GM12878 (cell line): ENCODE data around the gene ABCF1. TPM values are rescaled to one million over a fixed set of nuclear protein-coding genes. Genes with fewer than 3 reads are reported as not detected.

Experiments used
- BMI1 ChIP-seq: fragments of 450-650 bp; IDR thresholded peaks from 2 replicates; pipeline ENCODE4 v1.6.1; 2016; ENCODE audit warnings: mild to moderate bottlenecking, moderate library complexity, borderline replicate concordance
- BRCA1 ChIP-seq: IDR thresholded peaks from 2 replicates; pipeline ENCODE4 v1.6.1; 2011; ENCODE audit warnings: low read depth, low read length, improper control_type of control experiment
- CHD4 ChIP-seq: fragments of 200-600 bp; sonication (generic); IDR thresholded peaks from 2 replicates; pipeline ENCODE4 v1.6.1; 2016; ENCODE audit warnings: mild to moderate bottlenecking
- EP300 ChIP-seq, 2 experiments: fragments of 150-350 bp in 1 of 2; IDR thresholded peaks; 2 replicates each; pipeline ENCODE4 v1.6.1; 2011 to 2012; ENCODE audit warnings: low read depth in 2 of 2, low read length in 2 of 2, borderline replicate concordance in 1 of 2, improper control_type of control experiment in 1 of 2, inconsistent platforms in 1 of 2; ENCODE audit not compliant: control insufficient read depth in 1 of 2
- ETV6 ChIP-seq, 2 experiments: fragments of 450-650 bp in 1 of 2; IDR thresholded peaks in 1 of 2; conservative IDR thresholded peaks in 1 of 2; 2 replicates each; pipeline ENCODE4 v1.6.1; 2014; ENCODE audit warnings: antibody characterized with exemption in 1 of 2, borderline replicate concordance in 1 of 2, low read depth in 1 of 2, mild to moderate bottlenecking in 1 of 2, moderate library complexity in 1 of 2
- GABPA ChIP-seq: IDR thresholded peaks from 2 replicates; pipeline ENCODE4 v1.6.1; 2014; ENCODE audit warnings: antibody characterized with exemption, low read depth, mild to moderate bottlenecking, inconsistent platforms
- HDAC2 ChIP-seq: fragments of 200-600 bp; sonication (generic); IDR thresholded peaks from 2 replicates; pipeline ENCODE4 v1.6.1; 2017
- HDGF ChIP-seq: fragments of 450-650 bp; IDR thresholded peaks from 2 replicates; pipeline ENCODE4 v1.6.1; 2016; ENCODE audit warnings: antibody characterized with exemption
- NFXL1 ChIP-seq: fragments of 450-650 bp; IDR thresholded peaks from 2 replicates; pipeline ENCODE4 v1.6.1; 2017; ENCODE audit warnings: antibody characterized with exemption, mild to moderate bottlenecking, borderline replicate concordance
- NR2C2 ChIP-seq: IDR thresholded peaks from 2 replicates; pipeline ENCODE4 v1.6.1; 2011; ENCODE audit warnings: borderline replicate concordance, low read depth; ENCODE audit not compliant: control insufficient read depth, insufficient read length
- NRF1 ChIP-seq: conservative IDR thresholded peaks from 2 replicates; pipeline ENCODE4 v1.6.1; 2011; ENCODE audit warnings: mild to moderate bottlenecking, low read depth, low read length, improper control_type of control experiment
- POLR2AphosphoS2 ChIP-seq: IDR thresholded peaks from 2 replicates; pipeline ENCODE4 v1.6.1; 2011; ENCODE audit warnings: low read depth, mild to moderate bottlenecking, low read length, improper control_type of control experiment, moderate library complexity
- RAD21 ChIP-seq: IDR thresholded peaks from 2 replicates; pipeline ENCODE4 v1.6.1; 2011; ENCODE audit warnings: mild to moderate bottlenecking, low read depth, low read length, moderate library complexity; ENCODE audit not compliant: insufficient read depth
- RAD51 ChIP-seq: fragments of 450-650 bp; IDR thresholded peaks from 2 replicates; pipeline ENCODE4 v1.6.1; 2016; ENCODE audit warnings: moderate library complexity, mild to moderate bottlenecking, inconsistent platforms
- RCOR1 ChIP-seq: conservative IDR thresholded peaks from 2 replicates; pipeline ENCODE4 v1.6.1; 2012; ENCODE audit warnings: low read depth, low read length, improper control_type of control experiment
- RFX5 ChIP-seq: IDR thresholded peaks from 2 replicates; pipeline ENCODE4 v1.6.1; 2011; ENCODE audit warnings: low read depth, low read length, improper control_type of control experiment
- SIN3A ChIP-seq: IDR thresholded peaks from 2 replicates; pipeline ENCODE4 v1.6.1; 2012; ENCODE audit warnings: low read depth, low read length, improper control_type of control experiment
- SMARCA5 ChIP-seq: fragments of 450-650 bp; IDR thresholded peaks from 2 replicates; pipeline ENCODE4 v1.6.1; 2017; ENCODE audit warnings: mild to moderate bottlenecking
- WRNIP1 ChIP-seq: IDR thresholded peaks from 2 replicates; pipeline ENCODE4 v1.6.1; 2011; ENCODE audit warnings: low read depth, low read length, improper control_type of control experiment, borderline replicate concordance
- polyA plus RNA-seq, 11 experiments: library from polyadenylated mRNA; depleted of rRNA in 4 of 11; unstranded in 6 of 11; stranded (reverse) in 5 of 11; fragments of >200 nt; fragmentation: Nextera tagmentation in 4 of 11; fragmentation: Illumina TruSeq in 1 of 11; extraction: Ambion mirVana in 4 of 11; extraction: Trizol in 1 of 11; gene quantifications; 1 replicate in 1 of 11; 2 replicates in 10 of 11; pipeline versions ENCODE4 v1.2.1 to v1.2.3, GENCODE V29; 2011 to 2016; ENCODE audit warnings: inconsistent platforms in 2 of 11, missing spikeins in 2 of 11, low read depth in 1 of 11
- total RNA-seq, 4 experiments: library from RNA; depleted of rRNA in 3 of 4; stranded (reverse); fragments of >200 nt in 3 of 4; fragmentation: Illumina TruSeq in 1 of 4; extraction: Trizol in 1 of 4; gene quantifications; 2 replicates each; pipeline versions ENCODE4 v1.2.1 to v1.2.3, GENCODE V29; 2013 to 2021
- TF ChIP-seq, protein P1 (sequence below): fragments of 450-650 bp; IDR thresholded peaks from 2 replicates; pipeline ENCODE4 v1.6.1; 2017; ENCODE audit warnings: antibody characterized with exemption, mild to moderate bottlenecking, moderate library complexity
- TF ChIP-seq, protein P2 (sequence below): fragments of 450-650 bp; IDR thresholded peaks from 2 replicates; pipeline ENCODE4 v1.6.1; 2017; ENCODE audit warnings: borderline replicate concordance
- TF ChIP-seq, protein P3 (sequence below): IDR thresholded peaks from 2 replicates; pipeline ENCODE4 v1.6.1; 2011; ENCODE audit warnings: borderline replicate concordance, low read depth, mild to moderate bottlenecking, moderate library complexity, low read length; ENCODE audit not compliant: insufficient read depth, poor library complexity, severe bottlenecking
- TF ChIP-seq, protein P4 (sequence below): IDR thresholded peaks from 2 replicates; pipeline ENCODE4 v1.6.1; 2011; ENCODE audit warnings: low read depth, mild to moderate bottlenecking, low read length, moderate library complexity, borderline replicate concordance; ENCODE audit errors: extremely low read depth

The ABCF1 gene
- total and polyA plus RNA-seq, 10 of the 15 experiments (the other 5 are each of a cell fraction or from before 2014, with no cell fraction given): 21.3 to 79.6 (median 55.9) TPM

DNA sequence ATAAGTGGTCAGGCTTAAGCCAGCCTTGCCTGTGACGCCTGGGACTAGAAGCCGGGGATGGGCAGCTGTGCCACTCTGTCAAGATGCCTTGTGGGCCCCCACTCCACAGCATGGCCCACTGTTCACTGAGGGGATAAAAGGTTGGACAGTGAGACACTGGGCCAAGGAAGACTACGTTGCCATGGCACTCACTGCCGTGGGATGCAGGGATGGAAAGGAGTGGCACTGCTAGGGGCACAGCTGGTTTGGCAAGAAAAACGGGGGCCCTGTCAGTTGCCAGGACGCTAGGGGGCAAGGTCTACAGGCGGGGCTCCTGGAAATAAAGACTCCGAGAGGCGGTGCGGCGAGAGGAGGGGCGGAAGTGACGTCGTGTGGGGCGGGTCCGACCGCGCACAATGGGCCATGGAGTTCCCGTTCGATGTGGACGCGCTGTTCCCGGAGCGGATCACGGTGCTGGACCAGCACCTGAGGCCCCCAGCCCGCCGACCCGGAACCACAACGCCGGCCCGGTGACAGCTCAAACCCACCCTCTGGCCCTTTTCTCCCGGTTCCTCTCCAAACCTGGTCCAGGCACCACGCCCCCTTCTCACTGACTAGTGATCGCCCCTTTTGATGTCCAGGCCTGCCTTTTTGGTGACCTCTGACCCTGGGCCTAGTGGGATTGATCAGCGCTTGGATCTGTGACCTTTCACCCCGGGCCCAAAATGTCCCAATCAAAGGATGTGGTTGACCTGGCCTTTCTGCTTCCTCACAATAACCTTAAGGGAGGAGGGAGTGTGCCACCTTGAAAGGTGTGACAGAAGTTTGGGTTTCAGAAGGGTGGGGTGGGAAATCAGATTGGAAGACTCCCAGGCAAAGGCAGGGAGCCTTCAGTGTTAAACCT, 55.5 kb downstream of the ABCF1 start, which contains the start of gene ATAT1 (continued):
- no peak for TF ChIP-seq RAD21
- TF ChIP-seq SMARCA5: no peak
- TF ChIP-seq BMI1: no peak
- TF ChIP-seq, protein P1, sequence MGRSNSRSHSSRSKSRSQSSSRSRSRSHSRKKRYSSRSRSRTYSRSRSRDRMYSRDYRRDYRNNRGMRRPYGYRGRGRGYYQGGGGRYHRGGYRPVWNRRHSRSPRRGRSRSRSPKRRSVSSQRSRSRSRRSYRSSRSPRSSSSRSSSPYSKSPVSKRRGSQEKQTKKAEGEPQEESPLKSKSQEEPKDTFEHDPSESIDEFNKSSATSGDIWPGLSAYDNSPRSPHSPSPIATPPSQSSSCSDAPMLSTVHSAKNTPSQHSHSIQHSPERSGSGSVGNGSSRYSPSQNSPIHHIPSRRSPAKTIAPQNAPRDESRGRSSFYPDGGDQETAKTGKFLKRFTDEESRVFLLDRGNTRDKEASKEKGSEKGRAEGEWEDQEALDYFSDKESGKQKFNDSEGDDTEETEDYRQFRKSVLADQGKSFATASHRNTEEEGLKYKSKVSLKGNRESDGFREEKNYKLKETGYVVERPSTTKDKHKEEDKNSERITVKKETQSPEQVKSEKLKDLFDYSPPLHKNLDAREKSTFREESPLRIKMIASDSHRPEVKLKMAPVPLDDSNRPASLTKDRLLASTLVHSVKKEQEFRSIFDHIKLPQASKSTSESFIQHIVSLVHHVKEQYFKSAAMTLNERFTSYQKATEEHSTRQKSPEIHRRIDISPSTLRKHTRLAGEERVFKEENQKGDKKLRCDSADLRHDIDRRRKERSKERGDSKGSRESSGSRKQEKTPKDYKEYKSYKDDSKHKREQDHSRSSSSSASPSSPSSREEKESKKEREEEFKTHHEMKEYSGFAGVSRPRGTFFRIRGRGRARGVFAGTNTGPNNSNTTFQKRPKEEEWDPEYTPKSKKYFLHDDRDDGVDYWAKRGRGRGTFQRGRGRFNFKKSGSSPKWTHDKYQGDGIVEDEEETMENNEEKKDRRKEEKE: no peak
- TF ChIP-seq HDAC2: no peak
- TF ChIP-seq, protein P2, sequence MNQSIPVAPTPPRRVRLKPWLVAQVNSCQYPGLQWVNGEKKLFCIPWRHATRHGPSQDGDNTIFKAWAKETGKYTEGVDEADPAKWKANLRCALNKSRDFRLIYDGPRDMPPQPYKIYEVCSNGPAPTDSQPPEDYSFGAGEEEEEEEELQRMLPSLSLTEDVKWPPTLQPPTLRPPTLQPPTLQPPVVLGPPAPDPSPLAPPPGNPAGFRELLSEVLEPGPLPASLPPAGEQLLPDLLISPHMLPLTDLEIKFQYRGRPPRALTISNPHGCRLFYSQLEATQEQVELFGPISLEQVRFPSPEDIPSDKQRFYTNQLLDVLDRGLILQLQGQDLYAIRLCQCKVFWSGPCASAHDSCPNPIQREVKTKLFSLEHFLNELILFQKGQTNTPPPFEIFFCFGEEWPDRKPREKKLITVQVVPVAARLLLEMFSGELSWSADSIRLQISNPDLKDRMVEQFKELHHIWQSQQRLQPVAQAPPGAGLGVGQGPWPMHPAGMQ: no peak
- peak; percentile 85 for TF ChIP-seq GABPA
- no peak for TF ChIP-seq BRCA1
- no peak for TF ChIP-seq RAD51
- no peak for TF ChIP-seq EP300 (IDR thresholded peaks at IDR 0.05; ENCODE audit: borderline replicate concordance in 1 of 2, control insufficient read depth in 1 of 2, low read depth in 2 of 2, low read length in 2 of 2)
- TF ChIP-seq HDGF: peak; percentile 73; the same call in 1 of the 2 replicates
- no peak for TF ChIP-seq RFX5
- peak; percentile 98 for TF ChIP-seq POLR2AphosphoS2
- no peak for TF ChIP-seq NFXL1
- TF ChIP-seq ETV6 (conservative IDR thresholded peaks at IDR 0.05 in 1 of 2, IDR thresholded peaks at IDR 0.05 in 1 of 2; ENCODE audit: borderline replicate concordance in 1 of 2, low read depth in 1 of 2): no peak
- TF ChIP-seq, protein P3, sequence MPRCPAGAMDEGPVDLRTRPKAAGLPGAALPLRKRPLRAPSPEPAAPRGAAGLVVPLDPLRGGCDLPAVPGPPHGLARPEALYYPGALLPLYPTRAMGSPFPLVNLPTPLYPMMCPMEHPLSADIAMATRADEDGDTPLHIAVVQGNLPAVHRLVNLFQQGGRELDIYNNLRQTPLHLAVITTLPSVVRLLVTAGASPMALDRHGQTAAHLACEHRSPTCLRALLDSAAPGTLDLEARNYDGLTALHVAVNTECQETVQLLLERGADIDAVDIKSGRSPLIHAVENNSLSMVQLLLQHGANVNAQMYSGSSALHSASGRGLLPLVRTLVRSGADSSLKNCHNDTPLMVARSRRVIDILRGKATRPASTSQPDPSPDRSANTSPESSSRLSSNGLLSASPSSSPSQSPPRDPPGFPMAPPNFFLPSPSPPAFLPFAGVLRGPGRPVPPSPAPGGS: peak; percentile 94
- peak; percentile 70 for TF ChIP-seq NR2C2
- no peak for TF ChIP-seq NRF1
- TF ChIP-seq, protein P4, sequence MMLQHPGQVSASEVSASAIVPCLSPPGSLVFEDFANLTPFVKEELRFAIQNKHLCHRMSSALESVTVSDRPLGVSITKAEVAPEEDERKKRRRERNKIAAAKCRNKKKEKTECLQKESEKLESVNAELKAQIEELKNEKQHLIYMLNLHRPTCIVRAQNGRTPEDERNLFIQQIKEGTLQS: no peak
- TF ChIP-seq WRNIP1: no peak
- TF ChIP-seq SIN3A: no peak
- no peak for TF ChIP-seq CHD4
- TF ChIP-seq RCOR1: no peak
